ENCODE data around the gene USP40.

The USP40 gene

DNA sequence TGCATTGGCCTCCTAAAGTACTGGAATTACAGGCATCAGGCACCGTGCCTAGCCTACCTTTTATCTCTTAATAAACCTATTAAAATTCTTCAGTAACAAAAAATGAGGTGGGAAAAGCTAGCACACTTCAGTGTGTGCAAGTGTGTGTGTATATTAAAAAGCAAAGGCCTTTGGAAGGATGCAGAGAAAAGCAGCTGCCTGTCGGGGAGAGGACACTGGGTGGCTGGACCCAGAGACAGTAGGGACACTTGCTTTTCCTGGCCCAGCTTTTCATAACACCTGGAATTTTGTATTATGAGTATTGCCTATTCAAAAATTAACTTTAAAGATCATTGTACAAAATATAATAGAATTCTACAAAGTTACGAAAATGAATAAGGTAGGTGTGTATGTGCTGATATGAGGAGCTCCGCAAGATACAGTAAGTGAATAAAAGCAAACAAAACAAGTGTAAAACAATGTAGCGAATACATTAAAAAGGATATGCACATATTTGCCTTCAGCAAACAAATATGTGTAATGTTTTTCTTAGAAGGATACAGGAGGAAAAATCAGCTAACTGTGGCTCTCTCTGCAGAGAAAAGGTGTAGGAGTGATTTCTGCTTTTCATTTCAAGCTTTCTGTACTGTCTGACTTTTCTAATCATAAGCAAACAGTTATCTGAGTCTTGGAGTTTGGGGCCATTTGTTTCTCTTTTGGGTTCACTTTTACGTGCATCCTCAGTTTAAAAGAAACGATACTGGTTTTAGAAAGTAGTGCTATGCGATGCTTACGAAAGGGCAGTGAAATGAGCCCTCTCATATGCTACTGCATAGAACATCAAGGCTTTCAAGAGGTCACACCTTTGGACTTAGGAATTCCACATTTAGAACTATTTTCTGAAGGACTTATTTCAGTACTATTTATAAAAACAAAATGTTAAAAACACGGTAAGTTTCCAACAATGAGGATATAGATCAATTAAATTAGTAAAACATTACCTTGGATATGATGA is 70.8 kb downstream of the USP40 start:
- no peak for DNase-seq

- DNase-seq: no peak
Measured at GRCh38 chr2:233492751-233493150, 73.8 kb downstream of the USP40 start.

GRCh38 chr2:233492078-233492477 is 74.5 kb downstream of the USP40 start:
- no peak for DNase-seq

- no peak for DNase-seq
Measured at GRCh38 chr2:233491326-233491725, 75.3 kb downstream of the USP40 start.

DNA sequence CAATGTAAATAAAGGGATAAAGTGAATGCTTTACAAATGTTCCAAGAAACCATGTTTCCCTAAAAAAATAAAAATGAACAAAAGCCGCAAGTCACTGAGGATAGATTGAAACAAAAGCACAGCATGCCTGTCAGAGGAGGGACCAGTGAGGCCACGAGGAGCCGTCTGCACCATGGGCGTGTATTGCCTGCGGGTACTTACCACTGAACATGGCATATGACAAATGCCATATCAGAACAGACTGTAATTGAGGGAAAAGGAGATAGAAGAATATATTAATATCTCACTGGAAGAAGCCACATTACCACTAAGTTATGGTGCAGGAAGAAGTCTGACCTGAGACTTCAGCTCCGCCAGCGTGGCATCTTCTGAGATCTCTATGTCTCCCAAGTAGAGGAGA is 75.8 kb downstream of the USP40 start:
- no peak for DNase-seq

GRCh38 chr2:233489666-233490065 is 76.9 kb downstream of the USP40 start:
- no peak for DNase-seq

DNA sequence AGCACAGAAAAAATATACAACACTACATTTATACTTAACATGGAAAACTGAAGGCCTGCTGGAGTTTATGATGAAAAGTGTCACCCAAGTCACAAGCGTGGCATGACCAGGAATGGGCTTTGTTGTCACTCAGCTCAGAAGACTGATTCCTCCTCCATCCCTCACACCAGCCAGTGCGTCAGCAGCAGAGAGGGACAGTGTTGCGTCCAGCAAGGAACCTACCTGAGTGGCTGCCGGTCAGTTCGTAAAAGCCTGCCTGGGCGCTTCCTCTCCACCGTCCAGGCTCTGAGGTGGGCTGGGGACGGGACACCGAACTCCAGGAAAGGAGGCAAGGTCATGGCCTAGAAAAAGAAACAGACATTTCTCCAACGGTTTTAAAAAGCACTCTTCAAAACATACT is 77.4 kb downstream of the USP40 start:
- no peak for DNase-seq

GRCh38 chr2:233487748-233488345 is 78.7 kb downstream of the USP40 start:
- no peak for DNase-seq

DNA sequence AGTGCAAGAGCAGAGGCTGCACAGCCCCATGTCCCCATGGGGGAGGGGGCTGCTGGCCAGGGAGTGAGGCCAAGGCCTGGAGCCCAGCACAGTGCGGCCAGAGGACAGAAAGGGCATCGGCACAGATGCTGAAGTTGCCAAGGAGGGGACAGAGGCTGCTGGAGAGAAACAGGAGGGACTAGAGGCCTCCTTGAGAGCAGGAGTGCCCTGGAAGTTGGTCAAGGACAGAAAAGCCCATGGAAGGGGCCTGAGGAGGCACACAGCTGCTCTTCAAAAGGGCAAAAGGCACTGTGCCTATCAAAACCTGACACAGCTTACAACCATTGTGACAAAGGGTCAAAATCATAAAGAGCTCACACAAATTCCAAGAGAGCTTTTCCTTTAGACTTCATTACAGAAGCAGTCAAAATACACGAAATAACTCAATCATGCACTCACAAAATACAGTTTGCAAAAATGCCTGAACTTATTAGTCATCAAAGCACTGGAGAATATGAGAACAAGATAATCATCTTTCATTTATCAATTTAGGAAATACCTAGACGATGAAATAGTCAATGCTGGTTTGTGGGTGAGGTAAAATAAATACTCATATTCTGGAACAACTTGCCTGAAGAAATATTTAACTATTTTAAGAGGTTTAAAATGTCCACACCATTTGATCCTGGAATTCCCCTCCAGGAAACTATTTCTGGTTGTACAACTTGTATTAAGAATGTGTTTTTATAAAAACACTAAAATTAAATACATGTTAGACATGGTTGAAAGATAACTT is 79.6 kb downstream of the USP40 start:
- DNase-seq: no peak

- no peak for DNase-seq
Measured at GRCh38 chr2:233486357-233486756, 80.2 kb downstream of the USP40 start.

DNA sequence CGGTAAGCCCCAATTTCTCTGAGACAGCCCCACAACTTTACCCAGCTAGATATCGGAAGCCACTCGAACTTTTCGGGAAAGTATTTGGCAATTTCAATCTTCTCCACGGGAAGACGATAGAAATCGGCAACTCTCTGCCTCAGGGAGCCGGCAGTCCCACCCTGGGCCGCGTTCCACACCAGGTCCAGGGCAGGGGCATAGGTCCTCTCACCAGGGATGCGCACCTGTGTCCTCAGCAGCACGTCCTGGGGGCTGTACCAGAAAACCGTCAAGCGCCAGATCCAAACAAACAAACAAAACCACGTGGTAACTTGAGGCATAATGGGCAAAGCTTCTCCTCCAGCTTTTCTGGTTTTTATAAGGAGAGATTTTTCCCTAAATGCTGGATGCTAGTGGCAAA is 80.9 kb downstream of the USP40 start:
- no peak for DNase-seq

GRCh38 chr2:233482616-233483015 is 84.0 kb downstream of the USP40 start:
- no peak for DNase-seq

- no peak for DNase-seq
Measured at GRCh38 chr2:233481368-233482142, 85.0 kb downstream of the USP40 start.

DNA sequence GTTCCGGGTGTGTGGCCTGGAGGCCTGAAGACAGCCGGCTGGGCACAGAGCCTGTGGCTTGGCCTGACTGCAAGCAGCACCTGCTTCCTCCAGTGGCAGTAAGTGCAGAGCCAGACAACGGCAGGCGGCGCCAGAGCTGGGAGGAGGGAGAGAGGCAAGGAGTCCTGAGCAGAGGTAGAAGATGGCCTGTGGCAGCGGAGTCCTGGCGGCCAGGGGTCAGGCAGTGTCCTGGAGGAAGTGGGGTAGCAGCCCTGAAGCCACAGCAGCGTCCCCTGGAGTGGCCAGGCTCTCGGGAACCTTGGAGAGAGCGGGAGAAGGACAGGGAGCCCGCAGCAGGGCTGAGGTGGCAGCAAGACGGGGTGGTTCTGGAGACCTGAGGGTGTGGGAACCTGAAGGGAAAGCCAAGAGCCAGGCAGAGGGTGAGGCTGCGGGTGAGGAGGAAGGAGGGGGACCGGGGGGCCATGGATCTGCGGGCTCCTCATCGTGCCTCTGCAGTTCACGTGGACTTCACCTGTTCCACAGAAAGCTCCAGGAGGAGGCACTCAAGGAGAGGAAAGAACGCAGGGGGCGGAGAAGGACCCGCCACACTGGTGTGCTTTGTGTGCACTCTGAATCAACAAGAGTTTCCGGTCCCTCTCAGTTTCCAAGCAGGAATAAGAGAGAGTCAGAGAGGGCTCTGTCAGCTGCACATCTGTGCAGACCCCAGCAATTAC is 85.9 kb downstream of the USP40 start:
- DNase-seq: no peak

DNA sequence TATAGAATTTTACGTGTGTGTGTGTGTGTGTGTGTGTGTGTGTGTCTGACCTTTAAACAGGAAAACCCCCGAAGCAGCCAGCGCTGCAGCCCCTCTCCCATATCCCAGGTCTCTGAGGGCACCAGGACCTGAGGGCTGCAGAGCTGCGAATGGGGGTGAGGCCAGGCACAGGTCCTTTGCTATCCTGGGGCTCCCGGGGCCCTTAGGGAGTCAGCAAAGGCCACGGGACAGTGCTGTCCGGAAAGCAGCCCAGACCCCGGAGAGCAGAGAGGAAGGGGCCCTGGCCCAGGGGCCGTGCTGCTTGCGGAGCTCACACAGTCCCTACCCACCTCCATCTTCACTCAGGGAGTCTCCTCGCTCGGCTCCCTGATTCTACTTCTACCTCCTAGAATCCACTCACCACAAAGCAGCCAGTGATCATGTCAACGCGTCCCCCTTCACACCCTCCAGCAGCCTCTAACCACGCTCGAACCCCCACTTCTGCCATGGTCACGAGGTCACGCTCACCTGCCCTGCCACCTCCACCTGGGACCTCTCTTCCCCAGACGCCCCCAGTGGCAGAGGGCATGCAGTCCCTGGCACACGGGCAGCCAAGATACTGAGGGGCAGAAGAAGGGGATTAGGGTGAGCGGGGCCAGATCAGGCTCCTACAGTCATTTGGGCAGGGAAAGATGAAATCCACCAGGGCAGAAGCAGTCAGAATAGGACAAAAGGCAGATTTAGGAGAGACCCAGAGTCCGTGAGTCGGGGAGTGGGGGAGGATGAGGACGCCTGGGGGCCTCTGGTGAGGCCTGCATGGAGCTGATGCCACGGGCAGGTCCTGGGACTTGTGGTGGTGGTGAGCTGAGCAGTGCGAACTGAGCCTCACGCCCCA is 86.7 kb downstream of the USP40 start:
- DNase-seq: no peak

GRCh38 chr2:233477548-233478433 is 88.8 kb downstream of the USP40 start:
- DNase-seq: no peak

- DNase-seq: no peak
Measured at GRCh38 chr2:233476651-233477547, 89.7 kb downstream of the USP40 start.

GRCh38 chr2:233476063-233476410 is 90.5 kb downstream of the USP40 start:
- DNase-seq: no peak
